Measurements from ENCODE around the gene ADCY1.

The ADCY1 gene

DNA sequence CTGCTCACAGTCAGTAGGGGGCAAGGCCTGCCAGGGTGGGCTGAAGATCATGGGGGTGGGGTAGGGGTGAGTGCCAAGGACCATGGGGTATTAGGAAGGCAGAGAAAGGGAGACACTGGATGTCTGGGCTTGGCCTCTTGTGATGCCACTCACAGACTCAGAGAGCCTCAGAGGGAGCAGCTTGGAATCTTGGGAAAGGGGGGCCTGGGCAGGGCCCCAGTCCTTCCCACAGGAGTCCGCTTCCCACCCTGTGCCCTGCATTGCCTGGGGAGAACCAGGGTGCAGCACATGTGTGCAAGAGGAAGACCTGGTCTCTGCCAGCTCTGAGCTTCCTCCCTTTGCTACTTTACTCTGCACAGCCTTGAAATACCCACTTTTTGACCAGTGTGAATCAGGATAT is 4.3 kb downstream of the ADCY1 start:
- DNase-seq, result no peak

DNA sequence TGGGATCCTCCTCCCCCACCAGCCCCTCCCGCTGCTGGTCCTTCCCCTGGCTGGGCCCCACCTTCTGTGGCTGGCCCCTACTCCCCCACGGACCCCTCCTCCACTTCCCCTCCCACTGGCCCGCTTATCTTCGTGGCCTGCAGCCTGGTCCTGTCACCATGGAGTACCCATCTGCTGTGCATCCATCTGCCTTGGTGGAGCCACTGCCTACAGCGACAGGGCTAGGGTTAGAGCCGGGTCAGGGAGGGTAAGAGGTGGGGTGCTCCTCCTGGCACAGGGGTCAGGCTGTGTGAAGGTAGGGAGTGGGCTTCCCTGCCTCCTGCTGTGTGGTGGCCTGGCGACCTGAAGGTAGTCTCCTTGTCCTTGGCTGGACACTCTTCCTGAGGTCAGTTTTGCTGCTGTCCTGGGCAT is 5.2 kb downstream of the ADCY1 start:
- no peak for DNase-seq

DNA sequence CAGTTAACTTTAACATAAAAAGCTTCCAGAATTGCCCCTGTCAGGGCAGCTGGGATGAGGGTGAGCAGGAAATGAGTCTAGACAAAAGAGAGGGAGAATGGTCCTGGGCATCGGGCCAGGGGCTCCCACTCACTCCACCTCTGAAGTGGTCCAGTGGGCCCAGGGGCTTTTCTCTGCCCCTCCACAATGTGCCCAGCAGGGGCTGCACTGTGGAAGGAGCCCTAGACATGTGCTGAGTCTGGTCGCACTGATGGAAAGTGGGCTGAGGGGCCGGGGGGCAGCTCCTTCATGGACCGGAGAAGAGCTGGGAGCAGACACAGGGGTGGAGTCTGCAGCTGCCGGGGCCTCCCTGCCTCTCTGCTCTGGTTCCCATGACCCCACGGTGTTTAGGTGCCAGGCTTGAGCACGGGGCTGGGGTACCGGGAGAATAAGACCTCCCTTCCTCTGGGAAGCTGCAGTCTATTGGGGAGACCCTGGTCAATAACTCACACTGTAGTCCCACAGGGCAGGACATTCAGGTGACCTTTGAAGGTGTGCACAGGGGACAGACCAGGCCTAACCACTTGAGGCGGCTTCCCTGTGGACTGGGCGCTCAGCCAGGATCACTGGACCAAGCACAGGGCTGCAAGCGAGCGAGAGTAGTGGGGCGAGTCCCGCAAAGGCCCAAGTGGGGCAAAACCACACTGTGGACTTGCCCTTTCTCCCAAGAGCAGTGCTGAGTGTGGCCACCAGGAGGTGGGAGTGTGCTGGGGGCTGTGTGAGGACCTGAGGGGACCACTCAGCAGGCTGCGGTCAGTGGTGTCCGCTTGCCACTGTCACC is 6.1 kb downstream of the ADCY1 start:
- DNase-seq, result no peak

DNA sequence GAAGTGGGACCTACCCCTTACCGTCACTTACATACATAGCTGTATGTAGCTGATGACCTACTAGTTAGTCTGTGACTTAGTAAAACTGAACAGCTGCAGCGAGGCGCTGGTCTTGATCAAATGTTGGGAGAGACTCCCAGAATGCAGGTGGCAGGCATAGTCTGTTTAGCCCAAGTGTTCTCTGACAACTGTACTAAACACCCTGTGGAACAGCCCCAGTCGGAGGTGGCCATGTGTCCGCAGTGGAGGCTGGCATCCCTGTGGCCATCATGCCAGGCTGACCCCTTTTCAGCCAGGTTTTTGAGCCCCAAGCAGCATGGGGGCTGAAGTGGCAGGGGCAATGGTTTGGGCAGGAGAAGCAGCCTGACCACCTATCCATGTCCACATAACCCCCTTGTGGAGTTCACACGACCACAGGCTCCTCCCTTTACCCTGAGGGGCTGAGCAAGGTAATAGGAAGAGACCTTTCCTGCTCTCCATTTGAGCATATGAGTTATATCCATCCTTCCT is 7.2 kb downstream of the ADCY1 start:
- no peak for DNase-seq

DNA sequence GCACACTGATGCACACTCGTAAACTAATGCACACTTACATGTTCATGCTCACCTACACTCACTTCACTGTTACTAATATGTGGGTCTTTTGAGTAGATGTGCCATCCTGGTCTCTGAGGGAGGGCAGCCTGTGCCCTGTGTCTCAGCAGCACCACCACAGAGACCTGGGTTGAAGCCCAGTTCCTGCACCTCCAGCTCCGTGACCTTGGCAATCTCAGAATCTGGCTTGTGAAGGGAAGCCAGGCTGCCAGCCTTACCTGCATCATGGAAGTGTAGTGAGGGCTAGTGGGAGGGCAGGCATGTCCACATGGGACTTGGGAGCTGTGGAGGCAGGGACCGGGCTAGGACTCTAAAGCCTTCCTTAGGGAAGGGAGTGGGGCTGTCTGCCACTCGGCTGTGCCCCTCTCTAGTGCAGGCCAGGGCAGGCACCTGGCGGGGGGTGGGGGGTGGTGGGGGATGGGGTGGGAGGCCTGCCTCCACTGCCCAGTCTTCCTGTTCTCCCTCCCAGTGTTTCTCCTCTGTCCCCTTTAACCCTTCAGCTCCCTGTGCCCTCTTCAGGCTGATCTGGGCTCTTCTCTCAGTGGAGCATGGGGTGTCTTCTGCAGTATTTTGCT is 8.1 kb downstream of the ADCY1 start:
- DNase-seq, result no peak

DNA sequence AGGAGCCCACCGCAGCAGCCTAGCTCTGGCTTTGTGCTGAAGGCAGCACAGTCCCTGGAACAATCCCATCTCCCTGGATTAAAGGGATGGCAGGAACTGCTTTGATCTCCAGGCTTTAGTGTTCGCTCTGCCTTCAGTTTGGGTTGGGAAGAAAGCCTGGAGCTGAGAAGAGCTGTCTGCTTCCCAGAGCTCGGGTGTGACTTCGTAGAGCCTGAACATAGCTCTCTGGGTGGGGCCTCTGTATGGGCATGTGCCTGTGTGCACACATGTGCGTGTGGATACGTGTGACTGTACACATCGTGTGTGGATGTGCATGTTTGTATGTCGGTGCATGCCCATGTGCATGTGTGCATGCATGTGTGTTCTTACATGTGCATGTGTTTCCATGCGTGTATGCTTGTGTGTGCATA is 8.7 kb downstream of the ADCY1 start:
- DNase-seq, result no peak

DNA sequence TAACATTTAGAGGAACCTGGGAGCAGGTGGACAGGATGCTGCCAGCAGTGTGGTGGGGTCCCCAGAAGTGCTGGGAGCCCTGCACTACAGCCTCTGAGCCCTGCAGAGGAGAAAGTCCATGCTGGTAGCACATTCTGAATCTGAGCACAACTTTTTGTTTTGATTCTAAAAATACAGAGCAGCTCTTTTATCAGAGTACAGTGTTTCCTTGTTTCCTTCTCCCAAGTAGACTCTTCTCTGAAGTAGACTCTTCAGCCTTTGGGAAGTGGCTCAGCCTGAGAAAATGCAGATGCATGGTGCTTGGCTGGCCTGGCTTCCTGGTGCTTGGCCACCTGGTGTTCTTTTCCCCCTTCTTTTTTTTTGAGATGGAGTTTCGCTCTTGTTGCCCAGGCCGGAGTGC is 9.1 kb downstream of the ADCY1 start:
- no peak for DNase-seq

DNA sequence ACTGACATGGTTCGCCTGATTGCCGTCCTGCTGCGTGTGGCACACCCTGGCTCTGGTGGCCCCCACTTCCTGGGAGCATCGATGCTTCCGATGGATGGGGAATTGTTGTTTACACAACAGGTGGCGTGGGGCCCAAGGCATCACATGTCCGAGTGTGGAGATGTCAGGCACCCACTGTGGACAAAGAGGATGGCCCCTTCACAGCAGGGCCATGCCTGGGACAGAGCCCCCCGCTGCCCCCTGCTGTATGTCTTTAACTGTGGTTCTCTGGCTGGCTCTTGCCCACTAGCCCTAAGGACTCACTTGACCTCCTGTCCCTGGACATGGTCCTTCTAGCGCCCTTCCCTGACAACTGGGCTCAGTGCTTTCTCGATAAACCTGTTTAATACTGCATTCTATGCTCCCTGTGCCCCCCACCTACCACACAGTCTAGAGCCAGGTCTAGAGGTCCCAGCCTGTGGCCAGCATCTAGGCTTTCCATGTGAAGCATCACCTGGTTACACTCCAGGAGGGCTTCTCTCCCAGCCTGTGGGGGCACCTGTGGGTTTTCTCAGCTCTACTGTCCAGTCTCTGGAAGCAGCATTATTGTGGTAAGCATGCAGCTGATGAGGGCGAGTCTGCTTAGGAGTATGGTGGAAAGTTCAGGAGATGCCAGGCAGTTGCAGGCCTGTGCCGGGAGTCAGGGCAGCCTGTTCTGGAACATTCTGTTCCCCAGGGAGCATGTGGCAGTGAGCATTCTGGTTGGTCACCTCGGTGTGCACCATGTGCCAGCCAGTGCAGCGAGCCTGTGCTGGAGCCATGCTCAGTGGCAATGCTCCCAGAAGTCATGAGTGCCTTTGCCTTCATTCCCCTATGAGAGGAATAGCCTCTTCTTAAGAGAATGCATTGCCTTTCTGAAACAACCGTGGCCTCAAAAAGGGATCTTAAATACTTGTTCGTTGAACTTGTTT is 10.4 kb downstream of the ADCY1 start:
- DNase-seq, result no peak

DNA sequence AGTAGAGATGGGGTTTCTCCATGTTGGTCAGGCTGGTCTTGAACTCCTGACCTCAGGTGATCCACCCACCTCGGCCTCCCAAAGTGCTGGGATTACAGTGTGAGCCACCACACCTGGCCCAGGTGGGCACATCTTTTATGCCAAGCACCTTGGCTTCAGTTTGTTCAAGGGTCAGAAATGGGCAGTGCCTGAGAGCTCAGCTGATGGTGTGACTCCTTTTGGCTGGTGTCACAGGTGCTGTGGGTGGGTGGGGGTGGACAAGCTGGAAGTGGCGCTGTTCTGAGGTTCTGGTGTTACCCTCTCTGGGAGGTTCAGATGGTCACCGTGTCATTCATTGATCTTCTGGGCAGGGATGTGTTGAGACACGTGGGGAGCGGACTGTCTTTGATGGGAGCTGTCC is 11.5 kb downstream of the ADCY1 start:
- no peak for DNase-seq

DNA sequence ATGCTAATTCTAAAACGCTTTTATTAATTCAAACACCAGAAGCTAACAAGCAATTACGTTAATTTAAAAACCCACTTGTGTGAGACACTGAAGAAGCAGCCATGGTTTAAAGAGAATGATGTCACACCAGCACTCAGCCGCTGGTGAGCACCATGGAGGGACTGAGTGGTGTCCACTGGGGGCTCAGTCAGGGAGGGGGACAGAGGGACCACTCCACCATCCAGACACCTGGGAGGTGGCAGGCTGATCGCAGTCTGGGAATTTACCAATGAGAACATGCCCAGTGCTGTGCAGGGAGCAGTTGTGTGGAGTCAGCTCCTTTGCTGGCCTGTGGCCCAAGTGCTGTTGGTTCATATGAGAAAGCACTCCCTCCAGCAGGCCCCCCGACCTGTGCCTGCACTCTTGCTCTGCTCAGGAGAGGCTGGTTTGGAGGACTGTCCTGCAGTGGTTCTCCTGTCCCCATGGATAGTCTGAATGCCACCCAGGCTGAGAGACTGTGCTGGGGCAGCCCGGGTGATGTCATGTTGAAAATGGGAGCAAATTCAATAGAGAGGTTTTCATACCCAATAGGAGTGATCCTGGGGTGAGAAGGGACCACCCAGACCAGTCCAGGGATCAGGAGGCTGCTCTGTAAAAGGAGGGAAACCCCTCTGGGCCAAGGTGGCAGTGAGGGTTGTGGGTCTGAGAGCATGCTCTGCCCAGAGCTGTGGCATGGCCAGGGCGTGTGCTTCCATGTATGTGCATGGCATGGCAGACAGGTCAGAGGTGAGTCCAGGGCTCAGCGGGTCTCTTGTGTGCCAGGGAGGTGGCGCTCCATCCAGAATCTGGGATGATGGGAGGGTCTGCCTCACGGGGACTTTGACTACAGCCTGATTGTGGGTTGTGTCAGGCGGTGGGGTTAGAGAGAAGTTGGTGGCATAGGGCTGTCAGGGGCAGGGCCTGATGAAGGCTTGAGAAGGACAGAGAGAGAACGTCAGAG is 12.7 kb downstream of the ADCY1 start:
- DNase-seq, result no peak

DNA sequence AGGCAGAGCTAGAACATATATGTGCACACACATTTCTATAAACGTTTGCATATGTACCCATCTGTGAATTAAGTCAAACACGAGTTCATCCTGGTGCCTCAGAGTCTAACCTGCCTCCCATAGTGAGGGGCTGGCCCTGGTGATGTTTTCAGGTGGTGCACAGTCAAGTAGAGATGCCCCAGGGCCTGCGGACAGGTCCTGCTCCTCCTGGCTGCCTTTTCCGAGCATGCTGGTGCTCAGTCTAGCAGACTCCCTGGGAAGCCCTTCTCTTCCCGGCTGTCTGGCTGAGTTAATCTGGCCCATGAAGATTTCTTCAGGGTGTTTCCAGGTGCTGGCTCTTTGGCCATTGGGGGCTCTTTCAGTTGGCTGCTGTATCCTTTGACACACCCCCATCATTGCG is 14.3 kb downstream of the ADCY1 start:
- no peak for DNase-seq

DNA sequence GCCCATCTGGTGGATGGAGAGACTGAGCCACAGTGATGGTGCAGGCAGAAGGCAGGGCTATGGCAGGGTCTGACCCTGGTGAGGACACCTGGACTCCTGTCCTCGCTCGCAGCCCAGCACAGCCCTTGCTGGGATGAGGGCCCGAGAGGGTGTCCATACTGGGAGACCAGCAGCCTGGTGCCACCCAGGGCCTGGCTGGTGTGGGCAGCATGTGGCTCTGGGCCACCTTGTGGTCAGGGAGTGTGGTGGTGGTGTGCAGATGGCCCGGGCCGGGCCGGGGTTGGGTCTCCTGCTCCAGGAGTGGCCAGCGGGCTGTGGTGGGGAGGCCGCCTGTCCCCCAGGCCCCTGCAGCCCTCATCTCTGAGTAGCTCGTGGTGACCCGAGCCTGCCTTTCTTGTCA is 14.9 kb downstream of the ADCY1 start:
- no peak for DNase-seq

DNA sequence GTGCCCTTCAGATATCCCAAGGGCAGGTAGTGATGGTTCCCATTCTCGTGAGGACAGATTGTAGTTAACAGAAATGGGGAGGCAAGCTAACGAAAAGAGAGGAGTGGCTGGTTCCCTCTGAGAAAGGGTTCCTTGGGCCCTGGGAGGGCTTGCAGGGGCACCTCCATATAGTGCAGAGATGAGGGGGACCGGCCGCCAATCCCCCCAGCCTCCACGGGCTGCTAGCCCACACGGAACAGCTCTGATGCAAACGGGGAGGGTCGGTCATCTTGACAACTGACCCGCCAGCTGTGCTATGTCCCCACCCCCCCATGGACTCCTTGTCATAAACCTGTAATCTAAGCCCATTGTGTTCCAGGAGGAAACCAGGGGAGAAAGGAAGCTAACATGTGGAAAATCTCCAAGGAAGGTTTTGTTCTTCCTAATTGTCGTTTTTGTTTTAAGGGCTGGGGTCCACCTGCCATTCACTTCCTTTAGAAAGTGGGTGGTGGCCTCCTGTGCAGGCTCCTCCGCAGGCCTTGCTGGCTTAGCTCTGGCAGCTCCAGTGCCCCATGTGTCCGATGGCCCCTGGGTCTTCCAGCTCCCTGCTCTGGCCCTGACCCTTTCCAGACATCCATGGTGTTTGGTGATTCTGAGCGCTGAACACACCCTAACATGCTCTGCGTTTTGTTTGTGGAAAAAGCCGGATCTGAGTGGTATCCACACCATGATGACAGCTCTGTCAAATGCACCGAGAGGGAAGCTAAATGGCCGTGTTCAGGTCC is 15.9 kb downstream of the ADCY1 start:
- no peak for DNase-seq

DNA sequence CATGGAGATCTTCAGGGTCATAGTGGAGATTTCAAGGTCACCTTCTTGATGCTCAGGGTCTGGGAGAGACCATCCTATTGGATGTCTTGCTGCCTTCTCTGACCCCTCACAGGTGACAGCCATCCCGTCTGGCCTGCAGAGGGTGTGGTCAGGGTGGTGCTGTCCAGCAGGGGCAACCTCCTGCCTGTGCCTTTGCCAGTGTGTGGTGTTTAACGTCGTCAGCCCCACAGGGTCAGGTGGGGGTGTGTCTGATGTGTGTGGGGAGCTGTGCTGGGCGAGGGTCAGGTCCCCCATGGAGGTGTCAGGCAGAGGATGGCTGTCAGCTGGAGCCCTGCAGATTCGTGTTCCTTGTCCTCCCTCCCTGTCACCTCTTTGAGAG is 16.5 kb downstream of the ADCY1 start:
- no peak for DNase-seq

DNA sequence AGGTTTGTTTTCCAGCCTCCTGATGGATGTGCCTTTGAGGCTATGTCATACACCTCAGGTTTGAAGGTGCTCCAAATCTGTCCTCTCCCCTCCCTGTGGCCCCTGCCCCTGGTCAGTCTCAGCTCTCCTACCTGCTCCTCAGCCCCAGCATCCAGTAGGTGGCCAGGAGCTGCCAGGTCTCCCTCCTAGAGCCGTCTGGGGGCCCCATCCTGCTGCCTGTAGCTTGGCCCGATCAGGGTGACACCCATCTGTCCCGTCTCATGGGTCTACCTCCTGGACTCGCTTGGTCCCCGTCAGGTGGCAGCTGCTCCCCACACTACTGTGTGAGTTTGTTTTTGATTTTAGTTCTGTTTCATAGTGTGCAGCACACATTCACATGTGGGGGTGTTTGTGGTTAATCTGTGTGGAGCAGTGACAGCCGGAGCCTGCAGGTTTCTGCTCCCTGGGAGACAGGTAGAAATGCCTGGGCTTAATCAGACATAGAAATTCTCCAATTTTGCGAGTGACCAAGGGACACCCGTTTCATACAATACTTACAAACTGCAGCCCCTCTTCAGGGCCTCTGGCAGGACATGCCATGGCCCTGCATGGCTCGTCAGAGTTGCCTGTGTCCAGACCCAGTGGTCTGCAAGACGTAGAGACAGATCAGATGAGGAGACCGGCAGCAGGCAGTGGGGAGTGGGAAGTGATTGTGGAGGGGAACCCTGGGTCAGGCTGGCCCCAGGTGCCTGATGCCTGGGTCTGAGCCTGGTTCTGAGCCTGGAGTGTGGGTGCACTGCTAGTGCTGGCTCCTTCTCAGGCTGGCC is 17.1 kb downstream of the ADCY1 start:
- no peak for DNase-seq

DNA sequence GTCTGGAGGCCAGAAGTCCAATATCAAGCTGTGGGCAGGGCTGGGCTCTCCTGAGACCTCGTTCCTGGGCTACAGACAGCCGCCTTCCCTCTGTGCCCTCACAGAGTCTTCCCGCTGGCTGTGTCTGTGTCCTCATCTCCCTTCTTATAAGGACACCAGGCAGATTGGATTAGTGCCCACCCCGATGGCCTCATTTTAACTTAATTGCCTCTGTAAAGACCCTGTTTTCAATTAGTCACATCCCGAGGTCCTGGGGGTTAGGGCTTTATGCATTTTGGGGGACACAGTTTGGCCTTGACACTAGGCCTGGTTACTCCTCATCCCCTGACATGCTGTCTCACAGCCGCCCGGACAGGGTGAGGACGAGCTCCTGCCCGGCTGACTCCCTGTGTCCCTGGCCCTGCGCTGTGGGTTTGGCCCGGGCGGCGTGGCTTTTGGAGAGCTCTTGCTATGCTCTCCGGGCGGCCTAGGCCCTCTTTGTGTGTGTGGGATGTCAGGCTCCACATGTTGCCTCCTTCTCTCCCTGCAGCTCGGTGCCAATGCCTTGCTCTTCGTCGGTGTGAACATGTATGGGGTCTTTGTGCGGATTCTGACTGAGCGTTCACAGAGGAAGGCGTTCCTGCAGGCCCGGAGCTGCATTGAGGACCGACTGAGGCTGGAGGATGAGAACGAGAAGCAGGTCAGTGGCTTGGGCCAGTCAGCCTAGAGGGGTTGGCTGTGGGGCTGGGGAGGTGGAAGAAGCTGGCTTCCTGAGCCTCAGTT is 18.2 kb downstream of the ADCY1 start:
- DNase-seq, result no peak

DNA sequence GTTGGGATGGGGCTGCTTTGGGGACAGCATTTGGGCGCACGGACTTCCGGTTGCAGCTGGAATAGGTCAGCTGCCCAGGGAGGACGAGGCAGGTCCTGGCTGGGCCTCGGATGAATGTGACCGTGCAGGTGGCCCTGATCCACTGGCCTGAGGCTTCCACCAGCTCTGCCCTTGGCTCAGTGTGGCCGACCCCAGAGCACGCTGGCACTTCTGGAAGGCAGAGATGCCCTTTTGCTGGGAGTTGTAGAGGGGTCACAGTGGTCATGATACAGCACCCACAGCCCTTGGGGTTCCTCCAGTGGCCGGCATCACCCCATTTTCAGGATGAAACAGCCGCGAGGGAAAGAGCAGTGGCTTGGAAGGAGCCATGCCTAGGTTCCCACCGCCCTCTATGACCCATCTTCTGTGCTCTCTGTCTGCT is 19.0 kb downstream of the ADCY1 start:
- DNase-seq, result no peak

DNA sequence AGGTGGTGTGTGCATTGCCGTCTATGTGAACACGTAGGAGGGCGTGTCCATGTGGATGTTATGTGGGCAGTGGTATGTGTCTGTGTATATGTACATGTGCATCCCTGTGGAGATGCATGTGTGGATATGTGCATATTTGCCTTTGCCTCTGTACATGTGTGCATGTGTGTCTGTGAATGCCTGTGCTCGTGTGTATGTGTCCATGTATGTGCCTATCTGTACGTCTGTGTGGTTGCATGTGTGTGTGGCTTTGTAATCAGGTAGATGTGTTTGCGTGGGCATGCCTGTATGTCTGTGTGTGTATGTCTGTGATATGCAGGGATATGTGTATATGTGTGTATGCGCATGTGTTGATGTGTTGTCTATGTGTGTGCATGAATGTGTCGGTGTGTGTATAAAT is 19.7 kb downstream of the ADCY1 start:
- no peak for DNase-seq

DNA sequence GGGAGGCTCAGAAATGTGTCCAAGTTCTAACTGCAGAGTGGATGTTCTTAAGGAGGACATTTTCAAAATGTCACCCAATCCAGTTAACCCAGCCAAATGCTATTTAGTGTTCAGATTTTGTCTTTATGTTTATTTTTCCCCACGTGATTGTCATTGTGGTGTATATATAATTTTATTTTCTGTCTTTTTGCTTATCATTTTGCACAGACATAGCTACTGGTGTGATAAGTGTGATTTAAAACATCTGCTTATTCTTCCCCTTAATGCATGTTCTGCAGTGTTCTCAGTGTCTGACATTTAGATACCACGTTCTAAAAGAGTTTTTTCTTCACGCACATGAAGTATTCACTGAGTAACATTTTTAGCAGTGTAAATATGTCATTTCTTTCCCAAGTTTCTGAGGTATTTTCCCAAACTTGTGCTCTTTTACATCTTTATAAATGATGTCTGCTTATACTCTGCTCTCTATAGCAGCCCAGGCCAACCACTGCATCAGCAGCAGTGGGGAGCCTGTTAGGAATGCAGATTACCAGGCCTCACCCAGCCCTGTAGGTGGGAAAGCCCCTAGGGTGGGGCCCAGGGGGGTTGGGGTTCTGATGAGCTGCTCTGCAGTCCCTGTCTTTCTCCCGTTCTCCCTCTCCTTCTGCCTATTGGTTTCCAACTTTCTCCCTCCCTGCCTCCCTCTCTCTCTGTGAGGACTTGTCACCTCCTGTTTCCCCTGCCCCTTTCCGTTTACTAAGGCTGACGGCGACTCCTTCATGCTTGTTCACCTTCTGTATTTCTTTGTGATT is 20.8 kb downstream of the ADCY1 start:
- no peak for DNase-seq

All from NCI-H1417 treated with DMSO at 0.1 percent for 48 hours (cell line).